ENCODE results near the gene ATP6V1F. TPM values are rescaled to one million over a fixed set of nuclear protein-coding genes. Genes with fewer than 3 reads are reported as not detected.
A peak's percentile ranks its signal among the peaks of the same experiment; 100 is the strongest.

The ATP6V1F gene
- total RNA-seq, 1 experiment from 2014 or later, result 149 TPM

DNA sequence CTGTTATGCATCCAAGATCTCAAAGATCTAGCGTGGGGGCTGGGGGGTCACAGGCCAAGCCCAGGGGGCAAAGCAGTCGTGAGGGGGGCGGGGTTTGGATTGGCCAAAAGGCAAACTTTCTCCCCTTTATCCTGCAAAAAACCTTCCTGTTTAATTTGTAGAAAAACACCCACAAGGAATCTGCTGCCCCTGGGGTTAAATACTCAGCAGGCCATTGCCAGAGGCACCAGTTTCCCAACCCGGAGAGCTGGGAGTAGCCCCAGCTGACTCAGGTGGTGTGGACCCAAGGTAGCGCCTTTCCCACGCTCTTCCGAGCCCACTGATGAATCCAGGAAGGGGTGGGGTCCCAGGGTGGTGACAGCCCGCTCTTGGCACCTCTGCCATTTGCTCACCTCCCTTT lies 26.5 kb downstream of the ATP6V1F start:
- Histone ChIP-seq H3K4me3 (replicated peaks in 1 of 2; ENCODE audit: low read depth in 1 of 2, low read length in 2 of 2) (no peak overlapping the region), H3K4me1 (ENCODE audit: control insufficient read depth in 1 of 2, insufficient read depth in 2 of 2, low read length in 2 of 2) (peaks cover 32 to 66% of the 10 kb centered on the region in 2 experiments), H3K36me3 (ENCODE audit: control insufficient read depth in 1 of 2, insufficient read depth in 2 of 2, low read length in 2 of 2) (no peaks in the 10 kb centered on the region), H3K9ac (ENCODE audit: low read length) (no peak overlapping the region), H2AFZ (ENCODE audit: low read depth, low read length, poor library complexity, severe bottlenecking) (no peak overlapping the region), H3K27ac (ENCODE audit: low read depth, low read length) (no peak overlapping the region), H3K9me3 (ENCODE audit: control insufficient read depth in 1 of 2, insufficient read depth in 1 of 2, low read depth in 1 of 2, low read length in 2 of 2) (no peaks in the 10 kb centered on the region), H3K27me3 (ENCODE audit: insufficient read depth, low read length) (no peaks in the 10 kb centered on the region), H4K20me1 (ENCODE audit: insufficient read depth) (no peaks in the 10 kb centered on the region), H3K9me2 (ENCODE audit: insufficient read depth) (no peaks in the 10 kb centered on the region), H3K79me2 (ENCODE audit: insufficient read depth, low read length) (no peaks in the 10 kb centered on the region), H3K4me2 (ENCODE audit: low read length) (no peak overlapping the region)
- BruUV-seq (replicated peaks), result no TSS peak
- RAD21 ChIA-PET (ENCODE audit: low non-redundant PET in 1 of 2, low total read pairs in 2 of 2, uncharacterized antibody in 2 of 2, unreplicated experiment in 2 of 2), result no interaction called here
- TF ChIP-seq, protein P1, sequence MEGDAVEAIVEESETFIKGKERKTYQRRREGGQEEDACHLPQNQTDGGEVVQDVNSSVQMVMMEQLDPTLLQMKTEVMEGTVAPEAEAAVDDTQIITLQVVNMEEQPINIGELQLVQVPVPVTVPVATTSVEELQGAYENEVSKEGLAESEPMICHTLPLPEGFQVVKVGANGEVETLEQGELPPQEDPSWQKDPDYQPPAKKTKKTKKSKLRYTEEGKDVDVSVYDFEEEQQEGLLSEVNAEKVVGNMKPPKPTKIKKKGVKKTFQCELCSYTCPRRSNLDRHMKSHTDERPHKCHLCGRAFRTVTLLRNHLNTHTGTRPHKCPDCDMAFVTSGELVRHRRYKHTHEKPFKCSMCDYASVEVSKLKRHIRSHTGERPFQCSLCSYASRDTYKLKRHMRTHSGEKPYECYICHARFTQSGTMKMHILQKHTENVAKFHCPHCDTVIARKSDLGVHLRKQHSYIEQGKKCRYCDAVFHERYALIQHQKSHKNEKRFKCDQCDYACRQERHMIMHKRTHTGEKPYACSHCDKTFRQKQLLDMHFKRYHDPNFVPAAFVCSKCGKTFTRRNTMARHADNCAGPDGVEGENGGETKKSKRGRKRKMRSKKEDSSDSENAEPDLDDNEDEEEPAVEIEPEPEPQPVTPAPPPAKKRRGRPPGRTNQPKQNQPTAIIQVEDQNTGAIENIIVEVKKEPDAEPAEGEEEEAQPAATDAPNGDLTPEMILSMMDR (IDR thresholded peaks at IDR 0.05 in 2 of 3, conservative IDR thresholded peaks at IDR 0.05 in 1 of 3; ENCODE audit: borderline replicate concordance in 1 of 3, insufficient read depth in 1 of 3, low read depth in 2 of 3, low read length in 2 of 3), result no peak
- TF ChIP-seq EGR1 (IDR thresholded peaks at IDR 0.05; ENCODE audit: low read depth) (no peak), ZNF274 (IDR thresholded peaks at IDR 0.05; ENCODE audit: low read depth, low read length) (no peak), EZH2phosphoT487 (IDR thresholded peaks at IDR 0.05; ENCODE audit: borderline replicate concordance) (no peak), CEBPB (IDR thresholded peaks at IDR 0.05; ENCODE audit: low read depth) (no peak)
- DNase-seq (ENCODE audit: low read depth, low spot score), result no peak
- POLR2A ChIA-PET, result no interaction called here
- CTCF ChIA-PET, result no interaction called here
- intact Hi-C loops (cut with micrococcal nuclease), result no loop called here
- no peak for ATAC-seq

DNA sequence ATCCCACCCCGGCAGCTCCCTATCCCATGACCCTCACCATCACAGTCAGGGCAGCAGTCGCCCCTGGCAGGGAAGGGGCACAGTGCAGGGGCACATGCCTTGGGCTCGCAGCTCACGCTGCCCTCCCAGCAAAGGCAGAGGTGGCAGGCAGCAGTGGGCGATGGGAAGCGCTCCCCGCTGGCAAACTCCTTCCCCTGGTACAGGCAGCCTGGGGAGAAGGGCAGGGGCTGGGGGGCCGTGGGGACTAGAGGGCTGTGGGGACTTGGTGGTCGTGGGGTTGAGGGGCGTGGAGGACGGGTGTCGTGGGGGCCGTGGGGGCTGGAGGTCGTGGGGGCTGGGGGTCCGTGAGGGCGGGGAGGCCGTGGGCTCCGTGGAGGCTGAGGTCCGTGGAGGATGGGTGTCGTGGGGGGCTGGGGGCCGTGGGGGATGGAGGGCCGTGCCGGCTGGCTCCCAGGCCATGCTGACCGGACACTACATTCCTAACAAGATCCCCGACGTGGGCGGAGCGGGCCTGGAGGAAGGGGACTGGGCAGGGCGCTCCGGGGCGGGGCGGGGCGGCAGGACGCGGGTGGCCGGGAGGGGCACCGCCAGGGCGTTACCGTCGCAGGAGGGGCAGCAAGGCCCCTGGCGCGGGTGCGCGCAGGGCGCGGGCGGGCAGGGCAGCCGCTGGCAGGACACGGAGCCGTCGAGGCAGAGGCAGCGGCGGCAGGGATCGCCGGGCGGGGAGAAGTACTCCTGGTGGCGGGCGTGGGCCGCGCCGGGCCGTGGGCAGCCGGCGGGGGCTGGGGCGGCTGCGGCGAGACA lies 27.9 kb downstream of the ATP6V1F start:
- Histone ChIP-seq H3K9me2 (ENCODE audit: insufficient read depth) (no peaks in the 10 kb centered on the region), H2AFZ (ENCODE audit: low read depth, low read length, poor library complexity, severe bottlenecking) (no peak overlapping the region), H3K79me2 (ENCODE audit: insufficient read depth, low read length) (no peaks in the 10 kb centered on the region), H3K9me3 (ENCODE audit: control insufficient read depth in 1 of 2, insufficient read depth in 1 of 2, low read depth in 1 of 2, low read length in 2 of 2) (no peaks in the 10 kb centered on the region), H3K4me2 (ENCODE audit: low read length) (peak overlapping the region; percentile 96), H3K4me1 (ENCODE audit: control insufficient read depth in 1 of 2, insufficient read depth in 2 of 2, low read length in 2 of 2) (peaks cover 33 to 68% of the 10 kb centered on the region in 2 experiments), H4K20me1 (ENCODE audit: insufficient read depth) (no peaks in the 10 kb centered on the region), H3K27ac (ENCODE audit: low read depth, low read length) (peak overlapping the region; percentile 81; the same call in 1 of the 2 replicates), H3K9ac (ENCODE audit: low read length) (peak overlapping the region; percentile 69), H3K27me3 (ENCODE audit: insufficient read depth, low read length) (no peaks in the 10 kb centered on the region), H3K4me3 (replicated peaks in 1 of 2; ENCODE audit: low read depth in 1 of 2, low read length in 2 of 2) (peak overlapping the region; percentile 65 to 69), H3K36me3 (ENCODE audit: control insufficient read depth in 1 of 2, insufficient read depth in 2 of 2, low read length in 2 of 2) (no peaks in the 10 kb centered on the region)
- ATAC-seq, result peak; percentile 75
- BruUV-seq (replicated peaks), result no TSS peak
- intact Hi-C loops (cut with micrococcal nuclease), result no loop called here
- no peak for DNase-seq (ENCODE audit: low read depth, low spot score)
- TF ChIP-seq ZFX (IDR thresholded peaks at IDR 0.05) (0 out of 2 replicates have a peak, but pooled peaks have one; percentile 41), POLR2AphosphoS5 (IDR thresholded peaks at IDR 0.05; ENCODE audit: low read depth, low read length) (peak; percentile 75), SRF (IDR thresholded peaks at IDR 0.05; ENCODE audit: low read depth) (no peak)
- ChIA-PET POLR2A (no interaction called here), RAD21 (ENCODE audit: low non-redundant PET in 1 of 2, low total read pairs in 2 of 2, uncharacterized antibody in 2 of 2, unreplicated experiment in 2 of 2) (interaction anchor here in 1 of 2 experiments (0.7 kb wide), 1 partner anchor 67 kb away, joined by 6 read pairs; no protein-coding TSS in a partner anchor), CTCF (no interaction called here)
